DOHH2 (cell line): Measurements from ENCODE around the gene ARNT2.

Experiments used
- H3F3A ChIP-seq: fragments of 200-600 bp; sonication (generic), shearing (Covaris generic); 2 replicates; pipeline ENCODE4 v1.6.0; 2016; ENCODE audit warnings: antibody characterized with exemption, mild to moderate bottlenecking; ENCODE audit not compliant: control insufficient read depth, insufficient read depth
- H3K27ac ChIP-seq: fragments of 200-600 bp; sonication (generic); 2 replicates; pipeline ENCODE4 v1.5.1; 2014; ENCODE audit warnings: low read depth, mild to moderate bottlenecking, low read length, moderate library complexity
- H3K27me3 ChIP-seq: fragments of 200-600 bp; sonication (generic); 2 replicates; pipeline ENCODE4 v1.6.1; 2014; ENCODE audit warnings: mild to moderate bottlenecking, low read length, mixed read lengths; ENCODE audit not compliant: control insufficient read depth
- H3K36me3 ChIP-seq: fragments of 200-600 bp; sonication (generic); 2 replicates; pipeline ENCODE4 v1.6.1; 2014; ENCODE audit warnings: mild to moderate bottlenecking, low read length, moderate library complexity, mixed read lengths; ENCODE audit not compliant: control insufficient read depth
- H3K4me1 ChIP-seq: fragments of 200-600 bp; sonication (generic); 2 replicates; pipeline ENCODE4 v1.6.1; 2014; ENCODE audit warnings: mild to moderate bottlenecking, low read length, mixed read lengths; ENCODE audit not compliant: control insufficient read depth
- H3K4me2 ChIP-seq: fragments of 200-600 bp; sonication (generic); 2 replicates; pipeline ENCODE4 v1.6.0; 2014; ENCODE audit warnings: mild to moderate bottlenecking, low read length, moderate library complexity
- H3K4me3 ChIP-seq: fragments of 200-600 bp; sonication (generic); 2 replicates; pipeline ENCODE4 v1.5.1; 2014; ENCODE audit warnings: mild to moderate bottlenecking, low read length, mixed read lengths
- H3K79me2 ChIP-seq: fragments of 200-600 bp; sonication (generic); 2 replicates; pipeline ENCODE4 v1.6.1; 2014; ENCODE audit warnings: mild to moderate bottlenecking, low read length, mixed read lengths; ENCODE audit not compliant: control insufficient read depth
- H3K9me2 ChIP-seq: fragments of 200-600 bp; sonication (generic); replicated peaks from 2 replicates; pipeline ENCODE4 v1.6.1; 2014; ENCODE audit warnings: mild to moderate bottlenecking, low read length, mixed read lengths; ENCODE audit not compliant: control insufficient read depth
- H3K9me3 ChIP-seq: fragments of 200-600 bp; sonication (generic); 2 replicates; pipeline ENCODE4 v1.6.1; 2014; ENCODE audit warnings: antibody characterized with exemption, low read length, mixed read lengths; ENCODE audit not compliant: control insufficient read depth, insufficient read depth
- H4K20me1 ChIP-seq: fragments of 200-600 bp; sonication (generic); 2 replicates; pipeline ENCODE4 v1.6.0; 2014; ENCODE audit warnings: low read depth, mild to moderate bottlenecking, antibody characterized with exemption, low read length, moderate library complexity; ENCODE audit not compliant: control insufficient read depth, insufficient read depth
- EZH2phosphoT487 ChIP-seq: fragments of 200-600 bp; sonication (generic); IDR thresholded peaks from 2 replicates; pipeline ENCODE4 v1.6.1; 2017; ENCODE audit warnings: borderline replicate concordance, mild to moderate bottlenecking, antibody characterized with exemption, low read length, moderate library complexity, mixed read lengths
- TF ChIP-seq, protein P1 (sequence below): fragments of 200-600 bp; sonication (generic); IDR thresholded peaks from one replicate; pipeline ENCODE4 v1.5.1; 2014; ENCODE audit warnings: antibody characterized with exemption, mild to moderate bottlenecking, low read depth, low read length; ENCODE audit not compliant: poor library complexity, severe bottlenecking

ARNT2 gene

GRCh38 chr15:80584561-80584964, 180.4 kb downstream of the ARNT2 start:
- Histone ChIP-seq H3K9me3 (no peaks in the 10 kb centered on the region), H3K4me3 (no peak overlapping the region), H3K4me1 (no peaks in the 10 kb centered on the region), H3F3A (no peaks in the 10 kb centered on the region), H3K27ac (no peak overlapping the region), H3K27me3 (no peaks in the 10 kb centered on the region), H3K4me2 (no peak overlapping the region), H3K9me2 (no peaks in the 10 kb centered on the region), H3K79me2 (no peaks in the 10 kb centered on the region), H3K36me3 (no peaks in the 10 kb centered on the region), H4K20me1 (no peaks in the 10 kb centered on the region)
- no peak for TF ChIP-seq EZH2phosphoT487
- TF ChIP-seq, protein P1, sequence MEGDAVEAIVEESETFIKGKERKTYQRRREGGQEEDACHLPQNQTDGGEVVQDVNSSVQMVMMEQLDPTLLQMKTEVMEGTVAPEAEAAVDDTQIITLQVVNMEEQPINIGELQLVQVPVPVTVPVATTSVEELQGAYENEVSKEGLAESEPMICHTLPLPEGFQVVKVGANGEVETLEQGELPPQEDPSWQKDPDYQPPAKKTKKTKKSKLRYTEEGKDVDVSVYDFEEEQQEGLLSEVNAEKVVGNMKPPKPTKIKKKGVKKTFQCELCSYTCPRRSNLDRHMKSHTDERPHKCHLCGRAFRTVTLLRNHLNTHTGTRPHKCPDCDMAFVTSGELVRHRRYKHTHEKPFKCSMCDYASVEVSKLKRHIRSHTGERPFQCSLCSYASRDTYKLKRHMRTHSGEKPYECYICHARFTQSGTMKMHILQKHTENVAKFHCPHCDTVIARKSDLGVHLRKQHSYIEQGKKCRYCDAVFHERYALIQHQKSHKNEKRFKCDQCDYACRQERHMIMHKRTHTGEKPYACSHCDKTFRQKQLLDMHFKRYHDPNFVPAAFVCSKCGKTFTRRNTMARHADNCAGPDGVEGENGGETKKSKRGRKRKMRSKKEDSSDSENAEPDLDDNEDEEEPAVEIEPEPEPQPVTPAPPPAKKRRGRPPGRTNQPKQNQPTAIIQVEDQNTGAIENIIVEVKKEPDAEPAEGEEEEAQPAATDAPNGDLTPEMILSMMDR, result no peak

- H3K4me2 ChIP-seq, result no peak overlapping the region
- no peaks in the 10 kb centered on the region for H3F3A ChIP-seq
- no peak overlapping the region for H3K4me3 ChIP-seq
- H3K79me2 ChIP-seq, result no peaks in the 10 kb centered on the region
- H3K27ac ChIP-seq, result no peak overlapping the region
- TF ChIP-seq, protein P1, result no peak
- H3K27me3 ChIP-seq, result no peaks in the 10 kb centered on the region
- no peaks in the 10 kb centered on the region for H4K20me1 ChIP-seq
- H3K4me1 ChIP-seq, result no peaks in the 10 kb centered on the region
- no peaks in the 10 kb centered on the region for H3K9me2 ChIP-seq
- no peaks in the 10 kb centered on the region for H3K36me3 ChIP-seq
- H3K9me3 ChIP-seq, result no peaks in the 10 kb centered on the region
These were observed 180.9 kb downstream of the ARNT2 start for GRCh38 chr15:80584973-80585525.

- no peaks in the 10 kb centered on the region for H3K36me3 ChIP-seq
- H3F3A ChIP-seq, result no peaks in the 10 kb centered on the region
- no peak for TF ChIP-seq EZH2phosphoT487
- TF ChIP-seq, protein P1, result no peak
- no peaks in the 10 kb centered on the region for H4K20me1 ChIP-seq
- H3K4me3 ChIP-seq, result no peak overlapping the region
- H3K27ac ChIP-seq, result no peak overlapping the region
- H3K79me2 ChIP-seq, result no peaks in the 10 kb centered on the region
- H3K4me2 ChIP-seq, result no peak overlapping the region
- no peaks in the 10 kb centered on the region for H3K27me3 ChIP-seq
- H3K9me2 ChIP-seq, result no peaks in the 10 kb centered on the region
- H3K9me3 ChIP-seq, result no peaks in the 10 kb centered on the region
- no peaks in the 10 kb centered on the region for H3K4me1 ChIP-seq
These were observed 181.4 kb downstream of the ARNT2 start for GRCh38 chr15:80585544-80586018.
